Activated CD4-positive, alpha-beta T cell treated with anti-CD3 and anti-CD28 coated beads, Interleukin-2, amount 10 ng/mL, durations not matched to agents 7 days and 5 days (primary cell): ENCODE results near the gene WDR26. TPM values are rescaled to one million over a fixed set of nuclear protein-coding genes. Genes with fewer than 3 reads are reported as not detected.

Source experiments
- CTCF ChIA-PET: fragments of 350-600 bp; sonication (Branson Sonifier 250); formaldehyde crosslinking; loops from one replicate; lab custom pipeline; 2021; ENCODE audit warnings: antibody characterized with exemption; lab: Charles Lee
- POLR2A ChIA-PET: fragments of 350-600 bp; sonication (Branson Sonifier 250); formaldehyde crosslinking; loops from one replicate; lab custom pipeline; 2021; ENCODE audit warnings: antibody characterized with exemption; lab: Charles Lee
- DNase-seq: peaks from one replicate; pipeline ENCODE4 v3.0.0-alpha.2; 2020
- H3K27ac Mint-ChIP-seq: one replicate; pipeline ENCODE4 v1.8.0; 2021; ENCODE audit warnings: mild to moderate bottlenecking, moderate library complexity, mixed read lengths
- H3K27me3 Mint-ChIP-seq: one replicate; pipeline ENCODE4 v1.8.0; 2021; ENCODE audit warnings: mixed read lengths
- H3K36me3 Mint-ChIP-seq: one replicate; pipeline ENCODE4 v1.8.0; 2021; ENCODE audit warnings: low read depth, mixed read lengths
- H3K4me1 Mint-ChIP-seq: one replicate; pipeline ENCODE4 v1.8.0; 2021; ENCODE audit warnings: mixed read lengths
- H3K4me3 Mint-ChIP-seq: one replicate; pipeline ENCODE4 v1.8.0; 2021; ENCODE audit warnings: mild to moderate bottlenecking, moderate library complexity, mixed read lengths
- H3K9me3 Mint-ChIP-seq: one replicate; pipeline ENCODE4 v1.8.0; 2021; ENCODE audit warnings: mixed read lengths
- total RNA-seq, 2 experiments: library from RNA; stranded (reverse); gene quantifications; one replicate each; pipeline ENCODE4 v1.2.3, GENCODE V29; 2021

Gene WDR26
- total RNA-seq, 2 experiments from 2014 or later = 67.7 to 74.2 TPM

- peaks cover 69% of the 10 kb centered on the region for H3K4me1 Mint-ChIP-seq
- POLR2A ChIA-PET = no interaction called here
- CTCF ChIA-PET = interaction anchor here (0.8 to 2.8 kb wide), 3 partner anchors 12 to 267 kb away, joined by 4 to 11 read pairs (median 6); no protein-coding TSS in a partner anchor
- no peak for DNase-seq
- peaks cover 70% of the 10 kb centered on the region for H3K36me3 Mint-ChIP-seq
- no peaks in the 10 kb centered on the region for H3K27me3 Mint-ChIP-seq
- no peaks in the 10 kb centered on the region for H3K9me3 Mint-ChIP-seq
- no peak overlapping the region for H3K4me3 Mint-ChIP-seq
- H3K27ac Mint-ChIP-seq = no peak overlapping the region
Measured at GRCh38 chr1:224383218-224383617, 51.4 kb downstream of the WDR26 start.

GRCh38 chr1:224381880-224382548, 52.6 kb downstream of the WDR26 start:
- ChIA-PET CTCF (interaction anchor here (1.1 to 2.8 kb wide), 3 partner anchors 13 to 266 kb away, joined by 4 to 11 read pairs (median 4); no protein-coding TSS in a partner anchor), POLR2A (interaction anchor here (1.1 kb wide), 1 partner anchor 22 kb away, joined by 3 read pairs; no protein-coding TSS in a partner anchor)
- H3K36me3 Mint-ChIP-seq = peaks cover 75% of the 10 kb centered on the region
- no peak overlapping the region for H3K4me3 Mint-ChIP-seq
- H3K27me3 Mint-ChIP-seq = no peaks in the 10 kb centered on the region
- no peak for DNase-seq
- H3K27ac Mint-ChIP-seq = peak overlapping the region; percentile 75
- no peaks in the 10 kb centered on the region for H3K9me3 Mint-ChIP-seq
- H3K4me1 Mint-ChIP-seq = peaks cover 70% of the 10 kb centered on the region

- ChIA-PET POLR2A (interaction anchor here (1.0 kb wide), 1 partner anchor 9 kb away, joined by 3 read pairs; no protein-coding TSS in a partner anchor), CTCF (interaction anchor here (1.5 kb wide), 1 partner anchor 12 kb away, joined by 4 read pairs; no protein-coding TSS in a partner anchor)
- Mint-ChIP-seq H3K27ac (peak overlapping the region; percentile 82), H3K9me3 (no peaks in the 10 kb centered on the region), H3K4me3 (peak overlapping the region; percentile 62), H3K27me3 (no peaks in the 10 kb centered on the region), H3K4me1 (peaks cover 82% of the 10 kb centered on the region), H3K36me3 (peaks cover 78% of the 10 kb centered on the region)
- DNase-seq = peak; percentile 70
Measured at GRCh38 chr1:224380003-224380402, 54.6 kb downstream of the WDR26 start.

- Mint-ChIP-seq H3K4me3 (peak overlapping the region; percentile 62), H3K4me1 (peaks cover 89% of the 10 kb centered on the region), H3K27me3 (no peaks in the 10 kb centered on the region), H3K9me3 (no peaks in the 10 kb centered on the region), H3K36me3 (peaks cover 82% of the 10 kb centered on the region), H3K27ac (peak overlapping the region; percentile 82)
- ChIA-PET CTCF (interaction anchor here (1.5 kb wide), 1 partner anchor 11 kb away, joined by 4 read pairs; no protein-coding TSS in a partner anchor), POLR2A (no interaction called here)
- no peak for DNase-seq
Measured at GRCh38 chr1:224378855-224379631, 55.6 kb downstream of the WDR26 start.

GRCh38 chr1:224377676-224378006, 57.0 kb downstream of the WDR26 start:
- Mint-ChIP-seq H3K4me3 (no peak overlapping the region), H3K27ac (peak overlapping the region; percentile 87), H3K4me1 (peaks cover 89% of the 10 kb centered on the region), H3K9me3 (no peaks in the 10 kb centered on the region), H3K36me3 (peaks cover 86% of the 10 kb centered on the region), H3K27me3 (no peaks in the 10 kb centered on the region)
- ChIA-PET POLR2A (no interaction called here), CTCF (interaction anchor here (0.6 to 2.0 kb wide), 6 partner anchors 13 to 259 kb away, joined by 3 to 5 read pairs (median 3); no protein-coding TSS in a partner anchor)
- DNase-seq = peak; percentile 22

- POLR2A ChIA-PET = interaction anchor here (0.7 kb wide), 1 partner anchor 166 kb away, joined by 23 read pairs; no protein-coding TSS in a partner anchor
- no peaks in the 10 kb centered on the region for H3K27me3 Mint-ChIP-seq
Measured at GRCh38 chr1:224375059-224375458, 59.5 kb downstream of the WDR26 start.

GRCh38 chr1:224373008-224373590, 61.5 kb downstream of the WDR26 start:
- H3K27ac Mint-ChIP-seq = peak overlapping the region; percentile 57

More at GRCh38 chr1:224375059-224375458, 59.5 kb downstream of the WDR26 start:
- CTCF ChIA-PET = interaction anchor here (0.6 to 1.7 kb wide), 4 partner anchors 9 to 236 kb away, joined by 3 to 4 read pairs (median 4); no protein-coding TSS in a partner anchor
- Mint-ChIP-seq H3K27ac (peak overlapping the region; percentile 81), H3K36me3 (peaks cover 84% of the 10 kb centered on the region), H3K4me1 (peaks cover 66% of the 10 kb centered on the region), H3K4me3 (no peak overlapping the region), H3K9me3 (no peaks in the 10 kb centered on the region)
- no peak for DNase-seq

GRCh38 chr1:224368409-224368808, 66.2 kb downstream of the WDR26 start:
- Mint-ChIP-seq H3K27ac (no peak overlapping the region), H3K36me3 (peaks cover 73% of the 10 kb centered on the region), H3K4me3 (no peak overlapping the region), H3K27me3 (no peaks in the 10 kb centered on the region), H3K4me1 (peaks cover 22% of the 10 kb centered on the region), H3K9me3 (no peaks in the 10 kb centered on the region)
- POLR2A ChIA-PET = no interaction called here
- CTCF ChIA-PET = interaction anchor here (0.6 to 1.7 kb wide), 4 partner anchors 9 to 74 kb away, joined by 3 to 5 read pairs (median 4); no protein-coding TSS in a partner anchor
- DNase-seq = no peak

More at GRCh38 chr1:224373008-224373590, 61.5 kb downstream of the WDR26 start:
- H3K4me3 Mint-ChIP-seq = no peak overlapping the region
- no peaks in the 10 kb centered on the region for H3K27me3 Mint-ChIP-seq
- no peaks in the 10 kb centered on the region for H3K9me3 Mint-ChIP-seq
- peaks cover 51% of the 10 kb centered on the region for H3K4me1 Mint-ChIP-seq
- no peak for DNase-seq
- H3K36me3 Mint-ChIP-seq = peaks cover 83% of the 10 kb centered on the region
- CTCF ChIA-PET = interaction anchor here (0.6 to 1.0 kb wide), 2 partner anchors 9 to 1647 kb away, joined by 3 read pairs; no protein-coding TSS in a partner anchor
- POLR2A ChIA-PET = no interaction called here

- H3K27me3 Mint-ChIP-seq = no peaks in the 10 kb centered on the region
- POLR2A ChIA-PET = no interaction called here
- CTCF ChIA-PET = no interaction called here
- H3K27ac Mint-ChIP-seq = no peak overlapping the region
- H3K4me3 Mint-ChIP-seq = no peak overlapping the region
- DNase-seq = no peak
- H3K9me3 Mint-ChIP-seq = no peaks in the 10 kb centered on the region
- peaks cover 39% of the 10 kb centered on the region for H3K36me3 Mint-ChIP-seq
- H3K4me1 Mint-ChIP-seq = peaks cover 53% of the 10 kb centered on the region
Measured at GRCh38 chr1:224359207-224359606, 75.4 kb downstream of the WDR26 start.

- no peak for DNase-seq
- peak overlapping the region; percentile 87 for H3K4me3 Mint-ChIP-seq
- no peaks in the 10 kb centered on the region for H3K27me3 Mint-ChIP-seq
- peaks cover 53% of the 10 kb centered on the region for H3K4me1 Mint-ChIP-seq
- H3K9me3 Mint-ChIP-seq = no peaks in the 10 kb centered on the region
- no peak overlapping the region for H3K27ac Mint-ChIP-seq
- ChIA-PET POLR2A (no interaction called here), CTCF (interaction anchor here (0.6 to 1.6 kb wide), 7 partner anchors 13 to 612 kb away, joined by 3 to 4 read pairs (median 3); no protein-coding TSS in a partner anchor)
- peaks cover 31% of the 10 kb centered on the region for H3K36me3 Mint-ChIP-seq
Measured at GRCh38 chr1:224358237-224358636, 76.4 kb downstream of the WDR26 start.

GRCh38 chr1:224357626-224358124, 76.9 kb downstream of the WDR26 start:
- POLR2A ChIA-PET = no interaction called here
- H3K27ac Mint-ChIP-seq = peak overlapping the region; percentile 80
- no peaks in the 10 kb centered on the region for H3K27me3 Mint-ChIP-seq
- H3K9me3 Mint-ChIP-seq = no peaks in the 10 kb centered on the region
- H3K4me3 Mint-ChIP-seq = peak overlapping the region; percentile 87
- peaks cover 50% of the 10 kb centered on the region for H3K4me1 Mint-ChIP-seq
- DNase-seq = no peak
- CTCF ChIA-PET = interaction anchor here (0.9 to 1.6 kb wide), 4 partner anchors 14 to 612 kb away, joined by 3 to 4 read pairs (median 3); no protein-coding TSS in a partner anchor
- peaks cover 27% of the 10 kb centered on the region for H3K36me3 Mint-ChIP-seq
